H9 (cell line): Measurements from ENCODE around the gene PSMD7. TPM values are rescaled to one million over a fixed set of nuclear protein-coding genes. Genes with fewer than 3 reads are reported as not detected.

ENCODE experiments used
- DNase-seq: peaks from one replicate; pipeline ENCODE4 v3.0.0-alpha.2; 2017
- H2AFZ ChIP-seq: one replicate; pipeline ENCODE4 v1.6.1; 2013; ENCODE audit warnings: mild to moderate bottlenecking, low read length, control low read depth, moderate library complexity
- H2AK5ac ChIP-seq: 2 replicates; pipeline ENCODE4 v1.6.1; 2013; ENCODE audit warnings: low read length, control low read depth, mixed read lengths; ENCODE audit not compliant: insufficient read length
- H2BK120ac ChIP-seq: one replicate; pipeline ENCODE4 v1.6.1; 2013; ENCODE audit warnings: low read depth, mild to moderate bottlenecking, low read length, control low read depth, inconsistent platforms; ENCODE audit not compliant: poor library complexity, severe bottlenecking
- H2BK12ac ChIP-seq: 2 replicates; pipeline ENCODE4 v1.6.1; 2013; ENCODE audit warnings: low read length, control low read depth, mixed read lengths, low read depth; ENCODE audit not compliant: insufficient read length
- H2BK15ac ChIP-seq: 2 replicates; pipeline ENCODE4 v1.6.1; 2013; ENCODE audit warnings: low read depth, low read length, control low read depth
- H2BK20ac ChIP-seq: one replicate; pipeline ENCODE4 v1.6.1; 2013; ENCODE audit warnings: low read depth, mild to moderate bottlenecking, low read length, control low read depth, inconsistent platforms; ENCODE audit not compliant: poor library complexity, severe bottlenecking
- H2BK5ac ChIP-seq: 2 replicates; pipeline ENCODE4 v1.6.1; 2013; ENCODE audit warnings: low read length, control low read depth, mixed read lengths; ENCODE audit not compliant: insufficient read length
- H3K14ac ChIP-seq: 2 replicates; pipeline ENCODE4 v1.6.1; 2013; ENCODE audit warnings: low read length, control low read depth; ENCODE audit not compliant: insufficient read depth
- H3K18ac ChIP-seq: 2 replicates; pipeline ENCODE4 v1.6.1; 2013; ENCODE audit warnings: low read depth, mild to moderate bottlenecking, mixed read lengths, low read length, control low read depth; ENCODE audit not compliant: insufficient read length
- H3K23ac ChIP-seq: 2 replicates; pipeline ENCODE4 v1.6.1; 2013; ENCODE audit warnings: low read length, control low read depth, mixed read lengths, low read depth; ENCODE audit not compliant: insufficient read length
- H3K23me2 ChIP-seq: 2 replicates; pipeline ENCODE4 v1.6.1; 2013; ENCODE audit warnings: low read depth, mild to moderate bottlenecking, mixed read lengths, low read length, control low read depth; ENCODE audit not compliant: insufficient read length, poor library complexity, severe bottlenecking
- H3K27ac ChIP-seq: 2 replicates; pipeline ENCODE4 v1.5.1; 2013; ENCODE audit warnings: low read length, control low read depth, mixed read lengths, low read depth; ENCODE audit not compliant: insufficient read length
- H3K27me3 ChIP-seq: 2 replicates; pipeline ENCODE4 v1.6.1; 2013; ENCODE audit warnings: low read length, control low read depth, inconsistent platforms; ENCODE audit not compliant: insufficient read depth
- H3K4ac ChIP-seq: 2 replicates; pipeline ENCODE4 v1.6.1; 2013; ENCODE audit warnings: low read depth, mild to moderate bottlenecking, control low read depth, inconsistent platforms, low read length, moderate library complexity
- H3K4me1 ChIP-seq: 2 replicates; pipeline ENCODE4 v1.6.1; 2013; ENCODE audit warnings: low read length, control low read depth, inconsistent platforms; ENCODE audit not compliant: insufficient read depth
- H3K4me2 ChIP-seq: 2 replicates; pipeline ENCODE4 v1.6.1; 2013; ENCODE audit warnings: low read length, control low read depth, mixed read lengths; ENCODE audit not compliant: insufficient read length, insufficient read depth
- H3K56ac ChIP-seq: 2 replicates; pipeline ENCODE4 v1.6.1; 2013; ENCODE audit warnings: low read depth, mild to moderate bottlenecking, mixed read lengths, low read length, control low read depth; ENCODE audit not compliant: insufficient read length
- H3K79me1 ChIP-seq: 2 replicates; pipeline ENCODE4 v1.6.1; 2013; ENCODE audit warnings: low read depth, mild to moderate bottlenecking, moderate library complexity, low read length, control low read depth, inconsistent platforms; ENCODE audit not compliant: insufficient read depth, poor library complexity, severe bottlenecking
- H3K79me2 ChIP-seq: 2 replicates; pipeline ENCODE4 v1.6.1; 2013; ENCODE audit warnings: low read length, control low read depth, inconsistent platforms; ENCODE audit not compliant: insufficient read depth
- H3K9ac ChIP-seq: 2 replicates; pipeline ENCODE4 v1.6.1; 2013; ENCODE audit warnings: low read length, control low read depth, mixed read lengths; ENCODE audit not compliant: insufficient read length; ENCODE audit errors: extremely low read depth
- H3K9me3 ChIP-seq: one replicate; pipeline ENCODE4 v1.6.1; 2013; ENCODE audit warnings: low read depth, low read length, inconsistent platforms; ENCODE audit not compliant: control insufficient read depth
- H3T11ph ChIP-seq: one replicate; pipeline ENCODE4 v1.6.1; 2013; ENCODE audit warnings: mild to moderate bottlenecking, low read length, control low read depth, inconsistent platforms
- H4K20me1 ChIP-seq: one replicate; pipeline ENCODE4 v1.6.1; 2013; ENCODE audit not compliant: control insufficient read depth, insufficient read length, insufficient read depth
- H4K5ac ChIP-seq: 2 replicates; pipeline ENCODE4 v1.6.1; 2013; ENCODE audit warnings: low read depth, mild to moderate bottlenecking, mixed read lengths, low read length, control low read depth; ENCODE audit not compliant: insufficient read length
- H4K8ac ChIP-seq: replicated peaks from 2 replicates; pipeline ENCODE4 v1.6.1; 2013; ENCODE audit warnings: low read length, control low read depth, mixed read lengths, low read depth; ENCODE audit not compliant: insufficient read length
- H4K91ac ChIP-seq: 2 replicates; pipeline ENCODE4 v1.6.1; 2013; ENCODE audit warnings: low read depth, mild to moderate bottlenecking, moderate library complexity, mixed read lengths, low read length, control low read depth; ENCODE audit not compliant: insufficient read length
- H3K27ac Mint-ChIP-seq, 3 experiments: 2 replicates in 2 of 3; 3 replicates in 1 of 3; pipeline ENCODE4 v1.8.0; 2020 to 2021; ENCODE audit warnings: mixed read lengths in 3 of 3, mild to moderate bottlenecking in 1 of 3, moderate library complexity in 1 of 3
- H3K27me3 Mint-ChIP-seq: 2 replicates; pipeline ENCODE4 v1.8.0; 2021; ENCODE audit warnings: low read depth, mild to moderate bottlenecking, moderate library complexity, mixed read lengths
- H3K36me3 Mint-ChIP-seq, 3 experiments: 2 replicates in 2 of 3; 3 replicates in 1 of 3; pipeline ENCODE4 v1.8.0; 2020 to 2021; ENCODE audit warnings: low read depth in 3 of 3, mixed read lengths in 3 of 3; ENCODE audit not compliant: insufficient read depth in 1 of 3
- H3K4me1 Mint-ChIP-seq, 2 experiments: 2 replicates each; pipeline ENCODE4 v1.8.0; 2020; ENCODE audit warnings: mixed read lengths in 2 of 2
- H3K4me3 Mint-ChIP-seq, 2 experiments: 2 replicates in 1 of 2; 3 replicates in 1 of 2; pipeline ENCODE4 v1.8.0; 2020 to 2021; ENCODE audit warnings: mild to moderate bottlenecking in 2 of 2, mixed read lengths in 2 of 2, moderate library complexity in 1 of 2
- H3K9me3 Mint-ChIP-seq, 2 experiments: 2 replicates in 1 of 2; 3 replicates in 1 of 2; pipeline ENCODE4 v1.8.0; 2020; ENCODE audit warnings: mild to moderate bottlenecking in 2 of 2, mixed read lengths in 2 of 2, moderate library complexity in 1 of 2
- WGBS: extraction: QIAGEN DNeasy Blood & Tissue Kit; methylation state at CpG from one replicate; pipeline ENCODE4 v1.1.7; 2013; ENCODE audit warnings: missing lambda C conversion rate, low lambda C conversion rate, mixed read lengths; ENCODE audit not compliant: insufficient read length; ENCODE audit errors: extremely low coverage; 5-methylcytosine and 5-hydroxymethylcytosine counted together
- total RNA-seq: library from RNA; stranded (reverse); gene quantifications from 2 replicates; pipeline ENCODE4 v1.2.1, GENCODE V29; 2021
- TF ChIP-seq, protein P1 (sequence below): fragments of 200-600 bp; sonication (generic); conservative IDR thresholded peaks from 3 replicates; pipeline ENCODE4 v1.8.0; 2021; ENCODE audit warnings: antibody characterized with exemption, mild to moderate bottlenecking

PSMD7 gene
- total RNA-seq, 1 experiment from 2014 or later = 140 TPM

DNA sequence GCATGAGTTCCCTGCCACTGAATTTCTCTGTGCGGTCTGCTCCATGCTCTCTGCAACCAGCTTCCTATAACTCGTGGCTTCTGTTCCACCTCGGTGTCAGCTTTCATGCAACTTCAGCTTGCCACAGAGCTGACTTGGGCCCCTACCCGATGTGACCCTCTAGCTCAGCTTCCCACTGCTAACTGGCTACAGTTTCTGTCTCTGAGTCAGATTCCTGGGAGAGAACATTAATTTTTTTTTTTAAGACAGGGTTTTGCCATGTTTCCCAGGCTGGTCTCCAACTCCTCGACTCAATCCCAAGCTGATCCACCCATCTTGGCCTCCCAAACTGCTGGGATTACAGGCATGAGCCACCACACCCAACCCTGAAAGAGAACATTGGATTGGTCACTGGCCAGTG lies 35.5 kb upstream of the PSMD7 start:
- H4K91ac ChIP-seq = no peak overlapping the region
- Mint-ChIP-seq H3K4me3 (no peak overlapping the region), H3K9me3 (no peaks in the 10 kb centered on the region), H3K4me1 (peaks cover 5 to 8% of the 10 kb centered on the region in 2 experiments), H3K36me3 (no peaks in the 10 kb centered on the region), H3K27me3 (no peaks in the 10 kb centered on the region), H3K27ac (no peak overlapping the region)
- H2AFZ ChIP-seq = no peak overlapping the region
- H2AK5ac ChIP-seq = no peak overlapping the region
- H3K56ac ChIP-seq = no peak overlapping the region
- no peak for DNase-seq
- H3K27me3 ChIP-seq = no peaks in the 10 kb centered on the region
- TF ChIP-seq, protein P1, sequence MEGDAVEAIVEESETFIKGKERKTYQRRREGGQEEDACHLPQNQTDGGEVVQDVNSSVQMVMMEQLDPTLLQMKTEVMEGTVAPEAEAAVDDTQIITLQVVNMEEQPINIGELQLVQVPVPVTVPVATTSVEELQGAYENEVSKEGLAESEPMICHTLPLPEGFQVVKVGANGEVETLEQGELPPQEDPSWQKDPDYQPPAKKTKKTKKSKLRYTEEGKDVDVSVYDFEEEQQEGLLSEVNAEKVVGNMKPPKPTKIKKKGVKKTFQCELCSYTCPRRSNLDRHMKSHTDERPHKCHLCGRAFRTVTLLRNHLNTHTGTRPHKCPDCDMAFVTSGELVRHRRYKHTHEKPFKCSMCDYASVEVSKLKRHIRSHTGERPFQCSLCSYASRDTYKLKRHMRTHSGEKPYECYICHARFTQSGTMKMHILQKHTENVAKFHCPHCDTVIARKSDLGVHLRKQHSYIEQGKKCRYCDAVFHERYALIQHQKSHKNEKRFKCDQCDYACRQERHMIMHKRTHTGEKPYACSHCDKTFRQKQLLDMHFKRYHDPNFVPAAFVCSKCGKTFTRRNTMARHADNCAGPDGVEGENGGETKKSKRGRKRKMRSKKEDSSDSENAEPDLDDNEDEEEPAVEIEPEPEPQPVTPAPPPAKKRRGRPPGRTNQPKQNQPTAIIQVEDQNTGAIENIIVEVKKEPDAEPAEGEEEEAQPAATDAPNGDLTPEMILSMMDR = no peak
- H3T11ph ChIP-seq = no peak overlapping the region
- no peaks in the 10 kb centered on the region for H3K79me2 ChIP-seq
- no peak overlapping the region for H4K8ac ChIP-seq
- H2BK20ac ChIP-seq = no peak overlapping the region
- no CpG with 5 or more reads among the region's 5 CpGs for WGBS
- no peaks in the 10 kb centered on the region for H3K23me2 ChIP-seq
- H4K20me1 ChIP-seq = no peaks in the 10 kb centered on the region
- H2BK12ac ChIP-seq = no peak overlapping the region
- H3K79me1 ChIP-seq = no peaks in the 10 kb centered on the region
- no peak overlapping the region for H3K4me2 ChIP-seq
- no peak overlapping the region; the same call in 1 of the 2 replicates for H3K14ac ChIP-seq
- H2BK120ac ChIP-seq = no peak overlapping the region
- no peak overlapping the region for H4K5ac ChIP-seq
- no peak overlapping the region for H3K23ac ChIP-seq
- H3K4me1 ChIP-seq = peaks cover 3% of the 10 kb centered on the region; the same call in 1 of the 2 replicates
- H3K9me3 ChIP-seq = no peaks in the 10 kb centered on the region
- H3K4ac ChIP-seq = no peak overlapping the region
- no peak overlapping the region for H2BK15ac ChIP-seq
- no peak overlapping the region for H2BK5ac ChIP-seq
- H3K27ac ChIP-seq = no peak overlapping the region
- H3K18ac ChIP-seq = no peak overlapping the region
- no peak overlapping the region for H3K9ac ChIP-seq
